ENCODE data around the gene ADAMTS6.

The ADAMTS6 gene

DNA sequence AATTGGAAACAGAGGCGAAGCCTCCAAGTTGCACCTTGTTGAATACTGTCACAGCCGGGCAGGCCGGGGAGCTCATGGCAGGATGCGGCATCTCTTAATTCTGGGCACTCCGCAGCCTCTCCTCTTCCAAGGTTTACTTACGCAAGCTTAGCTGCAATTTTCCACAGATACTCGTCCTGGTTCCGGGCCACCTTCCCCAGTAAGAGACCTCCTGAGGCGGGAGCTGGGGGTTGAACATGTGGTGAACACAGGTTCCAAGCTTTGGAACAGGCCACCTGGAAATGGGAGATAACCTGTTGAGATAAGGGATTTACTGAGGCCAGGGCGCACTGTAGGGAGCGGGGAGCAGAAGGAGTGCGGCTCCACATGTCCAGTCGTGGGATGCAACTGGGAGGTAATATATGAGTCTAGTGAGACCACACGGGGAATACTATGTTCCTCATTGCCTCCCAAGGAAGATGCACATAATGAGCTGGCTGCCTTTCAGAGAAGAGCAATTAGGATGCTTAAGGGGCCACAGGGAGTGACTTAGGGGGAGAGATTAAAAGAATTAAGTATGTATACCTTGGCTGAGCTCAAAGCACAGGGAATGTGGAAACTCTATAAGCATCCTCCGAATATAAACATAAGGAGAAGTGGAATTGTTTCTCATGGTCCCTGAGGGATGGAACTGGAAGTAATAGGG is 377.8 kb downstream of the ADAMTS6 start:
- peak; percentile 37 for DNase-seq (ENCODE audit: low read depth)

DNA sequence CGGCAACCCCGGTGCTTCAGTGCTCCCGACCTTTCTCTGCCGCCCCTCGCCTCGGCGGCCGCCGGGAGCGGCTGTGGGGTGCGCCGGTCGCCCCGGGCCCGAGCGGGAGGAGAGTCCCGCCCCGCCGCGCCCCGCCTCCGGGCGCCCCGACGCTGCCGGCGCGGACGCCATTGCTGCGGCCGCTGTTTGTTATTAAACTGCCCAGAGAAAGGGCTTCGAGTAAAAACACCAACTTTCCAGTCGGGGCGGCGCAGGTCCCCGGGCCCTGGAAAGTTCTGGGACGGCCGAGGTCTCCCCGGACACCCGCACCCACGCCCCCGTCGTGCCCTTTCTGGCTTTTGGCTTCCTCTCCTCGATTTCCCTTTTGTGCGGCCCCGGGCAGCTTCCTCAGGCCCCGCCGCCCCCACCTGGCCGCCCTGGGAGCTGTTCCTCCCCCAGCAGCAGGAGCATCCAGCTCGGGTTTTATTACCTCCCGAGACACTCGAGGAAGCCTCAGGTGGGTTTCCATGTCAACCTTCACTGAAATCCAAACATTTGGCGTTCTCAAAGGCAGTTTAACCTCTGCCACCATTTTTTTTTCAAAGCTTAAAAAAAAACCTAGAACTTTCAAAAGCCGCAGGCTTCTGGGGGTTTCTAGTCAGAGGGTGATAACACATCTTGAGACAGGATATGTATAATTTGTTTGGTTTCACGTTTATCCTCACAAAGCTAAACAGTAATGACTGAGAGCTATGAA is 378.6 kb downstream of the ADAMTS6 start:
- peak; percentile 71 for DNase-seq (ENCODE audit: low read depth)

DNA sequence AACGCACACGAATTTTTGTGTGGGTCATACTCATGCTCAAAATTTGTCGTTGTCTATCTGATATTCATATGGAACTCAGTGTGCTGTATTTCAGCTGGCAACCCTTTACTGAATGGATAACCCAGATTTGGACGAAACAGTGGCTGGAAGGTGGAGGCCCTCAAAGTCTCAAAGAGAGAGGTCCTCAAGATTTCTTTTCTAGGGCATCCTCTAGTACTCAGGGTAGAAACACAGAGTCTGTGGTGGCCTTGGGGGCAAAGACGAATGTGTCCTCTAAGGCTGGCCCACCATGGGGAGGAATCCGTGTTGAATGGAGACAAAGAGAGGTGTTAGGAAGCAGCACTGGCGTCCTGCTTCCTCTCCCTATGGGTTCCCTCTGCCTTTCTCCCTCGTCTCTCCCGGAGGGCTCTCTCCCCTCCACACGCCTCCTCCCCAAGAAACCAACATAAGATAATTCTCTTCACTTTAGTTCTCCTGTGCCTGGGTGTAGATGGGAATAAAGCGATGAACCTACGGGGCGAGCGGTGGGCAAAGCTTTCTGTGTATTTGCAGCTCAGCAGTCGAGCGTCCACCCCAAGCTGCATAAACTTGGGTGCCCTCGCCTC is 379.2 kb downstream of the ADAMTS6 start:
- DNase-seq (ENCODE audit: low read depth), result no peak

DNA sequence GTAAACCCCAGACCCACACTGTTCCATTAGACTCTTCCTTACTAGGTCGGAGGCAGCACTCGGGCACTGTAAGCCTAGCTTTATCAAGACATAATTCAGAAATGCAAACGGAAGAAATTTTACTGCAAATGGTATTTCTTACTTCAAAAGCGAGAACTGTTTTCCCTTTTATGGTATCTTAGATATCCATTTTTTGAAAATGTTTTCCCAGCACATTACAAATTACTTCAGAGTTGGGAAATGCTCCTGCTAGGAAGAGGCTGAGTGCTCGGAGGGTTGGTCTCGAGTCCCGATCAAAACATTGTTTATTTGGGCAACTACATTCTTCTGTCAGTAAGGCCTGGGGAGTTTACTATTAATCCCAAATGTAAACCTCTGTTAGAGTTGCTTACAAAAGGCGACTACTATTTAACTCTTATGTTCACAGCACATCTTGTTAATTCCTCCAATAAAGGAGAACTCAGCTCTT is 380.1 kb downstream of the ADAMTS6 start:
- peak; percentile 75 for DNase-seq (ENCODE audit: low read depth)

DNA sequence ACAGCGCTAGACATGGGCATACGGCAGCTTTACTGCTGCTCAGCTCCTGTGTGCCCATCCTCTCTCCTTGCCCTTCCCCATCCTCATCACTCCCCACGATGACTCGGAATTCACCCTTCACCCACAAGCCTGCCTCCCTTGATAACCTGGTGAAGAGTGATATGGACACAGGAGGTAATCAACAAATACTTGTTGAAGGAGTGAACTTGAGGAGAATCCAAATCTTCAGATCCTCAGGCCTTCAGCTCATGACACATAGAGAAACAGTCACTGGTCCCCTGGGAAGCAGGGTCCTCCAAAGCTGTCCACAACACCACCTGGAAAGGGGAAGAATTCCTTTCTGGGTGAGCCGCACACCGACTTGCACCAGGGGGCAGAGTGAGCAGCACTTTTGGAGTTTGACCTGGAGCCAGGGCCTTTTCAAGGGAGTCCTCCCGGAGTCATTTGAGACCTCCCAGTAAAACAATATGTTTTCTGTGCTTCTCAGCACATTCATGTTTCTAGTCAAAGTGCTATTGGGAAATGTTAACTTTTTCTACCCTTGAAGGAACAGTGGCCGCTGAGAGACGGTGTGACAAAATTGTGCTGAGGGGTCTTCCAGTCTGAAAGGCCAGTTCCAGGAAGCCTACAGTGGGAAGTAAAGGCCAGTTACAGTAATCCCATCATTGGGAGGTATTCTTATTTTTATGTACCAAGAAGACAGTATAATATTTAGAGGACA is 380.6 kb downstream of the ADAMTS6 start:
- peak; percentile 78 for DNase-seq (ENCODE audit: low read depth)
